ENCODE results near the gene RPS8.
"Not testable (repeated sequence)": the region's sequence is repeated elsewhere in the genome, so short reads cannot be mapped to it uniquely, and the experiment has no call there.

The RPS8 gene

GRCh38 chr1:44775078-44775929 lies at the start of gene RPS8:
Gene RPS8, plus strand, starts transcription at chr1:44775540. Its CDS starts 57 bp downstream, at chr1:44775597.
- peak; percentile 95 for DNase-seq (ENCODE audit: low read depth)

GRCh38 chr1:44730741-44731512 lies 44.4 kb upstream of the RPS8 start, which contains the start of gene RNU5D-1:
Gene RNU5D-1, minus strand, starts transcription at chr1:44731170.
- peak; percentile 96 for DNase-seq (ENCODE audit: low read depth)

GRCh38 chr1:44733365-44733764 lies 42.0 kb upstream of the RPS8 start:
- DNase-seq (ENCODE audit: low read depth) = peak; percentile 42

- no peak for DNase-seq (ENCODE audit: low read depth)
Observed at GRCh38 chr1:44733784-44734183, 41.6 kb upstream of the RPS8 start.

GRCh38 chr1:44735992-44736391 lies 39.3 kb upstream of the RPS8 start:
- DNase-seq (ENCODE audit: low read depth) = no peak

- DNase-seq (ENCODE audit: low read depth) = not testable (repeated sequence)
Observed at GRCh38 chr1:44738953-44739306, 36.4 kb upstream of the RPS8 start.

GRCh38 chr1:44739307-44740178 lies 35.8 kb upstream of the RPS8 start, which contains the start of gene KIF2C:
Gene KIF2C, plus strand, starts transcription at chr1:44739837. Its CDS starts 96 bp downstream, at chr1:44739933.
- peak; percentile 98 for DNase-seq (ENCODE audit: low read depth)

- no peak for DNase-seq (ENCODE audit: low read depth)
Observed at GRCh38 chr1:44740179-44740617, 35.1 kb upstream of the RPS8 start.

- DNase-seq (ENCODE audit: low read depth) = no peak
Observed at GRCh38 chr1:44743211-44743610, 32.1 kb upstream of the RPS8 start.

GRCh38 chr1:44747878-44748277 lies 27.5 kb upstream of the RPS8 start:
- DNase-seq (ENCODE audit: low read depth) = no peak

GRCh38 chr1:44757420-44757819 lies 17.9 kb upstream of the RPS8 start:
- DNase-seq (ENCODE audit: low read depth) = no peak

GRCh38 chr1:44759077-44759476 lies 16.3 kb upstream of the RPS8 start:
- DNase-seq (ENCODE audit: low read depth) = no peak

- no peak for DNase-seq (ENCODE audit: low read depth)
Observed at GRCh38 chr1:44760876-44761275, 14.5 kb upstream of the RPS8 start.

- DNase-seq (ENCODE audit: low read depth) = not testable (repeated sequence)
Observed at GRCh38 chr1:44766421-44766820, 8.9 kb upstream of the RPS8 start.

GRCh38 chr1:44775930-44776729 lies 790 bp downstream of the RPS8 start:
- DNase-seq (ENCODE audit: low read depth) = peak; percentile 24

GRCh38 chr1:44776730-44777068 lies 1.4 kb downstream of the RPS8 start:
- no peak for DNase-seq (ENCODE audit: low read depth)

GRCh38 chr1:44777547-44777946 lies 2.2 kb downstream of the RPS8 start:
- no peak for DNase-seq (ENCODE audit: low read depth)

- no peak for DNase-seq (ENCODE audit: low read depth)
Observed at GRCh38 chr1:44777969-44778635, 2.8 kb downstream of the RPS8 start.

GRCh38 chr1:44778705-44779576 lies 3.6 kb downstream of the RPS8 start:
- DNase-seq (ENCODE audit: low read depth) = no peak

Data from iris pigment epithelial cell (primary cell).